Embryonic facial prominence (tissue), 1 donor: ENCODE data around the gene NEURL4.
"Not testable (repeated sequence)": the region's sequence is repeated elsewhere in the genome, so short reads cannot be mapped to it uniquely, and the experiment has no call there.

Source experiments
- DNase-seq: peaks from one replicate; pipeline ENCODE4 v3.0.0-alpha.2; 2016; ENCODE audit errors: extremely low spot score

The NEURL4 gene

DNA sequence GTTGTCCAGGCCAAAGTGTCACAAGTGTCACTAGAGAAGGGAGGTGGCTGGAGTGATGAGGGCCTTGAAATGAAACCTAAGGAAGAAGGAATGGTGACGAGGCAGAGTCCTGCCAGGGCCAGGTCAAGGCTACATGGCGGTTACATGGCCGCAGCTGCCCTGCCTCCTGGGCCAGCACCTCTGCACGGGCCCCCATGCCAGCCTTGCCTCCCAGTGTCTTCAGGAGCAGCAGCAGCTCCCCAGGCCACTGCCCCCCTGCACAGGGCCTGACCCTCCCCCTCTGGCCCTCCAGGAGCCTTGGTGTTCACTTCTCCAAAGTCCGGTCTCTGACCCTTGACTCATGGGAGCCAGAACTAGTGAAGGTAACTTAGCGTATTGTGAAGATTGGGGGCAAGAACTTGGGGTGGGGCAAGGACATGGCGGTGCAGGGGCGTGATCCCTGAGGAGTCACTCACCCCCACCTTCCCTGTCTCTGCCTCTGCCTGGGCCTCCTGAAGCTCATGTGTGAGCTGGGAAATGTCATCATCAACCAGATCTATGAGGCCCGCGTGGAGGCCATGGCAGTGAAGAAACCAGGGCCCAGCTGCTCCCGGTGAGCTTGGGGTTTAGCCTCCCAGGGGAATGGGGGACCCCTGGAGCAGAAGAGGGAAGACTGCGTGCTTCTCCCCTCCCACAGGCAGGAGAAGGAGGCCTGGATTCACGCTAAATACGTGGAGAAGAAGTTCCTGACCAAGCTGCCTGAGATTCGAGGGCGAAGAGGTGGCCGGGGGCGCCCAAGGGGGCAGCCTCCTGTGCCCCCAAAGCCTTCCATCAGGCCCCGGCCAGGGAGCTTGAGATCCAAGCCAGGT, 18.7 kb upstream of the NEURL4 start:
- no peak for DNase-seq

DNA sequence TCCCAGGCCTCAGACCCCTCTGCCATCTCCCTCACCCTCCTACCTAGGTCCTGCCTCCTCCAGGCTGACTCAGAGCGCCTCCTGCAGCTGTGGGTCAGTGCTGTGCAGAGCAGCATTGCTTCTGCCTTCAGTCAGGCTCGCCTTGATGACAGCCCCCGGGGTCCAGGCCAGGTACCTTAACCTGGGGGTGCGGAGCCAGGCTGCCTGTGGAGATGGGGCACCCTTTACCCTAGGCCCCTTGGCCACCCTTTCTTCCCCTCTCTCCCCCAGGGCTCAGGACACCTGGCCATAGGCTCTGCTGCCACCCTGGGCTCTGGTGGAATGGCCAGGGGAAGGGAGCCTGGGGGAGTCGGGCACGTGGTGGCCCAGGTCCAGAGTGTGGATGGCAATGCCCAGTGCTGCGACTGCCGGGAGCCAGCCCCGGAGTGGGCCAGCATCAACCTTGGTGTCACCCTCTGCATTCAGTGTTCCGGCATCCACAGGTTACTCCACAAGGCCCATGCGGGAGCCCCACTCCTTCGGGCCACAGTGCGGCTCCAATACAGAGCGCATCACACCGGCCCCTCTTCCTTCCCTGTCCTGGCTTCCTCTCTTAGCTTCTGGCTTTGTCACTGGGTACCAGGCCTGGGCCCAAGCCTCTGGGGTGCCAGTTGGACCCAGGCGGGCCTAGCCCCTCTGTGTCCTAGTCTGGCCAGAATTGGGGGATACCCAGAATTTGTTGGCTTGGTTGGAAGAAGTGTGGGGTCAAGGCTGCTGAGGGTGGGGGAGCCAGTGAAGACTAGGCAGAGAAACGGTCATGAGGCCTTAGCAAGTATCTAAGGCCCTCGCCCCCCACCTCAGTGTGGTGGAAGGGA, 17.9 kb upstream of the NEURL4 start:
- DNase-seq = no peak

DNA sequence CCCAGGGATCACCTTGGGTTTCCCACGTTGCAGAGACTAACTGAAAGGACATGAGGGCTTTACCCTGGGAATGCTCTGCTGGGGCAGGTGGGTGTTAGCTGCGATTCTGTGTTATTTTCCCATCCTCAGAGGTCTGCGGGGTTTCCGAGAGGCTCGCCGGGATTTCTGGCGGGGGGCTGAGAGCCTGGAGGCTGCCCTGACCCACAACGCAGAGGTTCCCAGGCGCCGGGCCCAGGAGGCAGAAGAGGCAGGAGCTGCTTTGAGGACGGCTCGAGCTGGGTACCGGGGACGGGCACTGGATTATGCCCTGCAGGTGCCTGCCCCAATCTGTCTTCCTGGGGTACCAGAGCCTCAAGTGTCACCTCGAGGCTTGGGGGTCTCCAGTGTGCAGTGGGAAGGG, 14.1 kb upstream of the NEURL4 start:
- DNase-seq = no peak

DNA sequence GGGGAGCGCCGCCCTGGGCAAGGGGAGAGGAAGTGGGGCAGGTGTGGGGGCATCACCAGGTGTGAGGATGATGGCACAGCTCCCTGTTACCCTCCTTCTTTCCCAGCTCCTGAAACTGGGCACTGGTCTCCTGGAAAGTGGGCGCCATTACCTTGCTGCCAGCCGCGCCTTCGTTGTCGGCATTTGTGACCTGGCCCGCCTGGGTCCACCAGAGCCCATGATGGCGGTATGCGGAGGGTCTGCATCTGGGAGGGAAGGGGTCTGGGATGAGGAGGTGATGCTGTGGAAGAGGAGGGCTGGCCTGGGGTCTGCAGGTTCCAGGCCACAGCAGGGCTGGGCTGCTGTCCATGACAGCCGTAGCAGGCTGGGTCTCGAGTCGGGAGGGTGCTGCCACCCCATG, 12.7 kb upstream of the NEURL4 start:
- no peak for DNase-seq

DNA sequence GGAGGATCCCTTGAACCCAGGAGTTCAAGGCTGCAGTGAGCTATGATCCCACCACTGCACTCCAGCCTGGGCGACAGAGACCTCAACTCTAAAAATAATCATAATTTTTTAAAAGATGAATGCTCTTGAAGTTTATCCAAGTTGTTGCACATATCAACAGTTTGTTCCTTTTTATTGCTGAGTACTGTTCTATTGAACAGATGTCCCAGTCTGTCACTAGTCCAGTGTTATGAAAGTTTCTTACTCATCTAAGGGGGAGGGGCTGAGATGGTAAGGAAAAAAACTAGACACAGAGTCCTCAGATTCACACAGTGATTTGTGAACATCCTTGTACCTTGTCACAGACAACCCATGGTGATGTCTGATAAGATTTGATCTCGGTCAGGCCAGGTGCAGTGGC, 11.0 kb upstream of the NEURL4 start:
- DNase-seq = no peak

DNA sequence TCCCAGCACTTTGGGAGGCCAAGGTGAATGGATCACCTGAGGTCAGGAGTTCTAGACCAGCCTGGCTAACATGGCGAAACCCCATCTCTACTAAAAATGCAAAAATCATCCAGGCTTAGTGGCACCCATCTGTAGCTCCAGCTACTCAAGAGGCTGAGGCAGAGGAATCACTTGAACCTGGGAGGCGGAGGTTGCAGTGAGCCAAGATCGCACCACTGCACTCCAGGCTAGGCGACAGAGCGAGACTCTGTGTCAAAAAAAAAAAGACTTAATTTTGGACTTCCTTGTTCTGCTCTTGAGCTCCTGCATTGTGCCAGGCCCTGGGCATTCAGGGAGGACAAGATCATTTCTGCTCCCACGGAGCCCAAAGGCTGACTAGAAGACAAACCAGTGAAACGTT, 8.5 kb upstream of the NEURL4 start:
- DNase-seq = not testable (repeated sequence)

DNA sequence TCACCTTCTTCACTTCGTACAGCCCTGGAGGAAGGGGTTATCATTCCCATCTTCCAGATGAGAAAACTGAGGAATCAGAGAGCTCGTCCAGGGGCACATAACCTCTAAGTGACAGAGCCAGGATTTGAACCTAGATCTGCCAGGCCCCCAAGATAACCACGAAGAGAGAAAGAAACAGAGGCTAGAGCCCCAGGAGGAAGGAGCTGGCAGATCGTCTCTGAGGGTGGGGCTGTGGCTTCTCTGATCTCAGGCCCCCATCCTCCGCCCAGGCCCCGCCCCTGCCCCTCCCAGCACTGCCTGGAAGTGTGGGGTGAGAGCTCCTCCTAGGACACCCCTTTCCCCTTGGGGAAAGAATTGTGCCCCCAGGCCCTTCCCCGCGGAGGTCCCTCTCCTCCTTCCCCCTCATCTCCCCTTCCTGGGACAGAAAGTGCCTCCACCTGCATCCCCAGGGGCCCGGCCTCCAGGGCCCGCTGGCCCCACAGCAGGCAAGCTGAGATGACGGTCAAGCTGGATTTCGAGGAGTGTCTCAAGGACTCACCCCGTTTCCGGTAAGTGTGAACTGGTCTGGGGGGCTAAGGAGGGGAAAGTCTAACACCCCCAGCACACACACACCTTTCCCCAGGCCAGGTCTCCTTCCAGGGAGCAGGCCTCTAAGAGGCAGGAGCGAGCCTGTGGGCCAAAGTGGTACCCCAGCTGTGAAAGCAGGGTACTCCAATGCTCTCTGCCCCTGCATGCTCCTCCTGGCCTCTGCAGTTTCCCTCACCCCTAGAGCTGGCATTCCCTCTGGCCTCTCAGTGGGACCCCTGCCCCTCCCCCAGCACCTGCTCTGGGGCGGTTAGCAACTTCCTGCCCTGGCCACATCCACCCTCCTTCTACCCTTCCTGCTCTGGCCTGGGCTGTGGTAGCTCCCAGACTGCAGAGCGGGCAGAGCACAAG, 7.4 kb upstream of the NEURL4 start, which contains the start of gene ACAP1:
ACAP1 (plus strand) TSS at position 290 of the 936 bp plus-strand sequence; CDS start at position 496, 206 bp downstream.
- DNase-seq = no peak

DNA sequence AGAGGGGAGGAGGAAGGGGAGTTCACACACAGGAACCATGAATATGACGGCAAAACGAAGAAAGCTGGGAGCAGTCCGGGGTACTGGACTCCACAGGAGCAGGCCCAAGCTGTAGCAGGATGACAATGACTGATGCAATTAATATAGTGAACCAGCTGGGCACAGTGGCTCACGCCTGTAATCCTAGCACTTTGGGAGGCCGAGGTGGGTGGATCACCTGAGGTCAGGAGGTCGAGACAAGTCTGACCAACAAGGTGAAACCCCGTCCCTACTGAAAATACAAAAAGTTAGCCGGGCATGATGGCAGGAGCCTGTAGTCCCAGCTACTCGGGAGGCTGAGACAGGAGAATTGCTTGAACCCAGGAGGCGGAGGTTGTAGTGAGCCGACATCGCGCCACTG, 6.6 kb upstream of the NEURL4 start:
- DNase-seq = not testable (repeated sequence)

DNA sequence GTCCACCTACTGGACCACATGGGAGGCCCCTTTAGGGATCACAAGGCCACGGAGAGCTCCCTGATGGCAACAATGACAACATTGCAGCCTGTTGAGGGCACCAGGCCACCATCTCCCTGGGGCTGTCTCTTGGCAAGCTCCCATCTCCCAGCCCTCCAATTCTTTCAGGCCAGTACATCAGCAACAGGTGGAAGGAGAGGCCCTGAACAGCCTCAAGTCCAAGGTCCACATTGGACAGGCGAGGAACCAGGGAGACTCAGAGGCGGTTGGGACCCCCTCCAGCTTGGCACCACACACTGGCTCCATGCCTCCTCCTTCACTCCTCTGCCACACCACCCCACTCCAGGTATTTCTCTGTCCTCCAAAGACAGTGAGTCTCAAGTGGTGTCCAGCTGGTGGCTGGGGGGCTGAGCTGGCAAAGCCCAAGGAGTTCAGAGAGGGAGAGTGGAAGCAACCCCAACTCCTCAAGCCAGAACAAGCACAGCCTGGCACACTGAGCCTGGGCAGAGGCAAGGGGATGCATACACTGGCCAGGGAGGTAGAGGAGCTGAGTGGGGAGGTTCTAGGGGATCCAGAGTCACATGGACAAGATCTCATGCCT, 5.9 kb upstream of the NEURL4 start:
- DNase-seq = no peak

DNA sequence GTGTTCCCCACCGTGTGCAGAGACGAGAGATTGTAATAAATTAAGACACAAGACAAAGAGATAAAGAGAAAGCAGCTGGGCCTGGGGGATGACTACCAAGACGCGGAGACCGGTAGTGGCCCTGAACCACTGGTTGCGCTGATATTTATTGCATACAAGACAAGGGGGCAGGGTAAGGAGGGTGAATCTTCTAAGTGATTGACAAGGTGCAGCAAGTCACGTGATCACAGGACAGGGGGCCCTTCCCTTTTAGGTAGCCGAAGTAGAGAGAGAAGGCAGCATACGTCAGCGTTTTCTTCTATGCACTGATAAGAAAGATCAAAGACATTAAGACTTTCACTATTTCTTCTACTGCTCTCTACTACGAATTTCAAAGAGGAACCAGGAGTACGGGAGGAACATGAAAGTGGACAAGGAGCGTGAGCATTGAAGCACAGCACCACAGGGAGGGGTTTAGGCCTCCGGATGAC, 3.5 kb upstream of the NEURL4 start:
- DNase-seq = not testable (repeated sequence)

DNA sequence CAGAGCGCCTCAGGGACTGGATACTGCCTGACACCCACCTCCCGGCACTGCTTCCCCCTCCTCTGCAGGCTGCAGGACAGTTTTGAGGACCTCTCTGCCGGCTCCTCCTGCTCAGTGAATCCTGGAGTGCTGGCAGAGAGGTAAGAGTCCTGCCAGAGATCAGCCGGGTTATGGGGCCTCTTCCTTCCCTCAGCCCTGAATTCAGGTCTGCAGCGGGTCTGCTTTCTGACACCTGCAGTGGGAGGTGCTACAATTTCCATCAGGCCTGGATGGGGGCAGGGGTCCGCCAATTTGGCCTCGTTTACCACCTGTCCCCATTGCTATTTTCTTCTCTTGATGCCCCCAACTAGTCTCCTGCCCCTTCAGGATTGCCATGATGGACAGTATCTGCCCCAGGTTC, 3.0 kb upstream of the NEURL4 start:
- DNase-seq = no peak

DNA sequence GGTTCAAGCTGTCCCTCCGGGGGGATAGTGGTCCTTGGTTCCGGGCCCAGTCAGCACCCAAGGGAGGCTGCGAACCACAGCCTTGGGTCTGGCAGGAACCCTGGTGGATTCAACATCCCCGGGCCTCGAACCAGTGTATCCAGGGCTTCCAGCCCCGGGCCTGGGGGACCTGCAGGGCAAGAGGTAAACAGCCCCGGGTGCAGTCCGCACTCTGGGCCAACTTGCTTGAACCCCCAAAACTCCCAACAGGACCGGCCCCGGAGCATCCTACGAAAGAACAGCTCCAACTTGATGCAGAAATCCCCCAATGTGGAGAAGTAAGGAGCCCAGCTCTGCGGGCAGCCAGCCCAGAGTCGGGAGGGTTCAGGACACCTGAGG, 1.5 kb upstream of the NEURL4 start:
- DNase-seq = no peak

DNA sequence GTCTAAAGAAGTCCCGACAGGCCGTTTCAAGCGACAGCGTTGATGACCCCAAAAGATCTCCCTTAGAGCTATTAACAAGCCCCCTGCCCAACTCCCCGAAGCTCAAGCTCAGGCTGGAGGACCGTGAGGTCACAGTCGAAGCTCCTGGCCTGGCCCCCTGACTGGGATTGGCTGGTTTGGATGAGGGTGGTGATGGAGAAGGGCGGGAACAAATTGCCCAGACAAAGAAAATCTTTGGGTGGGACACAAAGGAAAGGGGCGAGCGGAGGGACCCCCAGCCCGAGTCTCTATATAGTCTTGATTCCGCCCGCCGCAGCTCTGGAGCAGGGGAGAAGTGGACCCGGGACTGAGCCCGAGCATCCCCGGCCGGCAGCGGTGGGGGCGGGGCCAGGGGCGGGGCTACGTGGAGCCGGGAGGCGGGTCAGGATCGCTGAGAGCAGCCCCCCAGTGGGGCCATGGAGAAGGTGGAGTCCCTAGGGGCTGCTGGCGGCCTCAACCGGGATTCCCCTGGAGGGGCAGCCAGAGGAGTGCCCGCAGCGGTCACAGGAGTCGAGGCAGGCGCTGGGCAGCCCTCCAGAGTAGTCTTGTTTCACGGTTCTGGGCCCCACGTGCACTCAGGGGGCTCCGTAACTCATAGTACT, 982 bp upstream of the NEURL4 start:
- peak; percentile 79 for DNase-seq

DNA sequence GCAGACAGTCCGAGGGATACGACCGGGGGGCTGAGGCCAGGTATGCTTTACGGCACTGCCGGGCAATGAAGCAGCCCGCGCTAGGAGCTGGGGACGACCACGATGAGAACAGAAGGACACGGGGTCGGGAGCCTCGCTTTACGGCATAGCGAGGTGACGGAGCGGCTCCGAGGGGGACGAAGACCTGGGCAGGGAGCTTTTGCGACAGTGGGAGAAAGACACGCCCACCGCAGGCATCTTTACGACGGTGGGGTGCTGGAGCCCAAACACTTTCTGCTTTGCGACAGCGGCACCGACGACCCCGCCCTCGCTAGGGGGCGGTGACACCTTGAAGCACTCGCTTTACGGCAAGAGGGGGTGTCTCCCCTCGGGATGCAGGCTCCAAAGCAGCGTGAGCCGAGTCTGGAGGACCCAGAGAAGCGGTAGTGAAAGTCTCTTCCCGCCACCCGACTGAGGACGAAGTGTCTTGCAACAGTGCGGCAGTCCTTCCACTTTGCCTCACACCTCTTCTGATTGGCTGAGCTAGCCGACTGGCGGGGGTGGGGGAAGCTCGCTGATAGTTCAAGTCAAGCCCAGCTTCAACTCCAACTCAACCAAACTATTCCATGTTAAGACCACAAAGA, 350 bp upstream of the NEURL4 start:
- DNase-seq = peak; percentile 98

DNA sequence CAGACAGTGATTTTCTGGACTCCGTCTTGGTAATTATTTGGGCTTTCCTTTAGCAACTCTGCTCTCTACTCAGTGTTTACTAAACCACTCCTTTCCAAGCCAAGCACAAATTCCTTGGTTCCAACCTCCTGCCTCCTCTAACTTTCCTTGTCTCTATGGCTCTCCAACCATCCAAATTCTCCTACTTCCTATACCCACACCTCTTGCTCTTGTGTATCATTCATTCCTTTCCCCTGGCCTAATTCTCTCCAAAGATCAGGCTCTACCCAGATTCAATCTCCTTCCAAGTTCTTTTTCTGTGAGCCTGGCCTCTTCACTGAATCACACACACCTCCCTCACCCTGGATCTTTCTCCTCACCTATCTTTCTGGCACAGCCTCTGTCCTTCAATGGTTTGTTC, 1.1 kb downstream of the NEURL4 start:
- no peak for DNase-seq

DNA sequence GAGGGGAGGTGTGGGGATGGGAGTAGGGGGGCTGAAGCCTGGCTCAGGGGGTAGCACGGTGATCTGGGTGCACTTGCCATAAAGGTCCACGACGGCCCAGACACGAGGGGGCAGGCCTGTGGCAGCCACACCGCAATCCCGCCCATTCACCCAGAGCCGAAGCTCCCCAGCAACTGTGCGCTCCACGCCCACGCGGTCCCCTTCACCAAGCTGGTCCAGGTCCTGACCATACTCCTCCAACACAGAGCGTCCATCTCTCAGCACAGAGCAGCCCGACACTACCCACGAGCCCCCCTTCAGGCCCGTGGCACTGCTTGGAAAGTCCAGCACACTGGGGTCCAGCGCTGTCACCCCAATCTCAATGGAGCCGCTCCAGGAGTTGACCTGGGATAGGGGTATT, 1.6 kb downstream of the NEURL4 start:
- DNase-seq = no peak

DNA sequence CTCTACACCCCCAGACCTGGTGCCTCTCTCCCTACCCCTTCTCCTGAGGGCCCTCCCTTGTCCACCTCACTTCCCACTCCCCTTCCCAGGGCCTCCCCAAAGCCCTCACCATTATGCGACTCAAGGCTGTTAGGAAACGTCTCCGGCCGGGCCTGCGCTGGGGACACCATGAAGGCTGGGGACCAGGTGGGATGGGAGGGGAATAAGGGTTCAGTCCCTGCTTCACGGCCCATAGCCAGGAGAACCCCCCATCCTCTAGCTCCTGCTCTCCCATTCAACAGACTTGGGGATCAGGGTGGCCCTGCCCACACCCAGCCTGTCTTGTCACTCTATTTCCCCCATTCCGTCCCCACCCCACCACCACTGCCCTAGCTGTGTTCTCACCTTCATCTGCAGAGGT, 2.1 kb downstream of the NEURL4 start:
- DNase-seq = no peak

DNA sequence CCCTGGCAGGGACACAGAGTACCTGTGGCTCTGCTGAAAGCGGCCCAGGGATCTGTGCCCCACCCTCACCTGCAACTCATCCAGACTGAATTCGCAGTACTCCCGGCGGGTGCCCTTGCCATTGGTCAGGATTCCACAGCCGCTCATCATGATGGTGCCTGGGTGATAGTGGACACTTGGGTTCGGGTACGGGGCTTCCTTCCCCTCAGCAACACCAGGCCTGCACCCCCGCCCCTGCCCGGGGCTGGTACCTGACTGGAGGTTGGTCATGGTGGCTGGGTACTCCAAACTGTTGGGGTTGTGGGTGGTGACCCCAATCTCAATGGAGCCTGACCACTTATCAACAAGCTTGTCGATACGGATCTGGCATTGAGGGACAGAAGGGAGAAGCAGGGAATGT, 2.9 kb downstream of the NEURL4 start:
- no peak for DNase-seq

DNA sequence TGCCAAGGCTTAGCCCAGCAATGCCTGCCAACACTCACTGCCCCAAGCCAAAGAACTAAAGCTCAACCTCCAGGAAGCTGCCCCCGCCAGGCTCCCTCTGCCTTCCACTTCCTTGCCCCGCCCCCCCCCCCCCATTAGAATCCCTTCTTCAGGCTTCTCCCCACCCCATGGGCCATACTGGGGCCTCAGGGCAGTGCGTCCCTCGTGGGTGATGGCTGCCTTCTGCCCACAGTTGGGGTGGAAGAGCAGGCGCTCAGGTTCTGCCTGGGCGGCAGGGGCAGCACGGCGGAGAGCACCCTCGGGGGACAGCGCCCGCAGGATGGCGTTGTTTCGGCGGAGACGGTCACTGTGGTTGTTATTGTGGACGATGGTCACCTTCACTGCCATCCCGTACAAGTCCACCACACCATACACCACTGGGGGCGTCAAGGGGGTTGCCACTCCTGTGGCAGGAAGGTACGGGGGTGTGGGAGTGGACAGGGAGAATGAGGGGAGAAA, 4.1 kb downstream of the NEURL4 start:
- no peak for DNase-seq

DNA sequence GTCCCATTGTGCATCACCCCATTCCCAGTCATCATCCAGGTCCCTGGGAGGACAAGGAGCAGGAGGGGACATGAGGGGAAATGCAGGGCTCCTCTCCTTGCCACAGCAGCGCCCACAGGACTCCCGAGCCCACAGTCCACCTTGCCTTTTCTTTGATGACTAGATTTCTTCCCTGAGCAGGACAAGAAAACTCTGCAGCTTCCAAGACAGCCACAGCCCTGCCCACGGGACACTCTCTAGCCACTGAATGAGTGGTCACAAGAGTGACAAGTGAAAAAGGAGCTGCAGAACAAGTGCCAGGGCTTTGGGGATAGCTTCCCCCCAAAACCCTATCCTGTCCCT, 4.7 kb downstream of the NEURL4 start:
- DNase-seq = no peak
